Measurements from ENCODE around the gene AGAP1. TPM values are rescaled to one million over a fixed set of nuclear protein-coding genes. Genes with fewer than 3 reads are reported as not detected.

Gene AGAP1
- polyA plus RNA-seq, 1 donor from 2014 or later = 17.4 TPM

- TF ChIP-seq EZH2 (IDR thresholded peaks at IDR 0.05; ENCODE audit: borderline replicate concordance, insufficient read depth, low read length, poor library complexity, severe bottlenecking) = no peak
- no peak for TF ChIP-seq EP300 (conservative IDR thresholded peaks at IDR 0.05; ENCODE audit: poor library complexity, severe bottlenecking)
- TF ChIP-seq RAD21 (conservative IDR thresholded peaks at IDR 0.05) = no peak
- no peak for TF ChIP-seq POLR2AphosphoS5 (IDR thresholded peaks at IDR 0.05)
- no peak for TF ChIP-seq TAF1 (IDR thresholded peaks at IDR 0.05; ENCODE audit: low read depth)
- no peak for TF ChIP-seq MXI1 (conservative IDR thresholded peaks at IDR 0.05; ENCODE audit: poor library complexity, severe bottlenecking)
- TF ChIP-seq, protein P1, sequence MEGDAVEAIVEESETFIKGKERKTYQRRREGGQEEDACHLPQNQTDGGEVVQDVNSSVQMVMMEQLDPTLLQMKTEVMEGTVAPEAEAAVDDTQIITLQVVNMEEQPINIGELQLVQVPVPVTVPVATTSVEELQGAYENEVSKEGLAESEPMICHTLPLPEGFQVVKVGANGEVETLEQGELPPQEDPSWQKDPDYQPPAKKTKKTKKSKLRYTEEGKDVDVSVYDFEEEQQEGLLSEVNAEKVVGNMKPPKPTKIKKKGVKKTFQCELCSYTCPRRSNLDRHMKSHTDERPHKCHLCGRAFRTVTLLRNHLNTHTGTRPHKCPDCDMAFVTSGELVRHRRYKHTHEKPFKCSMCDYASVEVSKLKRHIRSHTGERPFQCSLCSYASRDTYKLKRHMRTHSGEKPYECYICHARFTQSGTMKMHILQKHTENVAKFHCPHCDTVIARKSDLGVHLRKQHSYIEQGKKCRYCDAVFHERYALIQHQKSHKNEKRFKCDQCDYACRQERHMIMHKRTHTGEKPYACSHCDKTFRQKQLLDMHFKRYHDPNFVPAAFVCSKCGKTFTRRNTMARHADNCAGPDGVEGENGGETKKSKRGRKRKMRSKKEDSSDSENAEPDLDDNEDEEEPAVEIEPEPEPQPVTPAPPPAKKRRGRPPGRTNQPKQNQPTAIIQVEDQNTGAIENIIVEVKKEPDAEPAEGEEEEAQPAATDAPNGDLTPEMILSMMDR (IDR thresholded peaks at IDR 0.05; ENCODE audit: poor library complexity, severe bottlenecking) = no peak
- no peak for TF ChIP-seq SMC3 (conservative IDR thresholded peaks at IDR 0.05; ENCODE audit: poor library complexity)
- TF ChIP-seq, protein P2, sequence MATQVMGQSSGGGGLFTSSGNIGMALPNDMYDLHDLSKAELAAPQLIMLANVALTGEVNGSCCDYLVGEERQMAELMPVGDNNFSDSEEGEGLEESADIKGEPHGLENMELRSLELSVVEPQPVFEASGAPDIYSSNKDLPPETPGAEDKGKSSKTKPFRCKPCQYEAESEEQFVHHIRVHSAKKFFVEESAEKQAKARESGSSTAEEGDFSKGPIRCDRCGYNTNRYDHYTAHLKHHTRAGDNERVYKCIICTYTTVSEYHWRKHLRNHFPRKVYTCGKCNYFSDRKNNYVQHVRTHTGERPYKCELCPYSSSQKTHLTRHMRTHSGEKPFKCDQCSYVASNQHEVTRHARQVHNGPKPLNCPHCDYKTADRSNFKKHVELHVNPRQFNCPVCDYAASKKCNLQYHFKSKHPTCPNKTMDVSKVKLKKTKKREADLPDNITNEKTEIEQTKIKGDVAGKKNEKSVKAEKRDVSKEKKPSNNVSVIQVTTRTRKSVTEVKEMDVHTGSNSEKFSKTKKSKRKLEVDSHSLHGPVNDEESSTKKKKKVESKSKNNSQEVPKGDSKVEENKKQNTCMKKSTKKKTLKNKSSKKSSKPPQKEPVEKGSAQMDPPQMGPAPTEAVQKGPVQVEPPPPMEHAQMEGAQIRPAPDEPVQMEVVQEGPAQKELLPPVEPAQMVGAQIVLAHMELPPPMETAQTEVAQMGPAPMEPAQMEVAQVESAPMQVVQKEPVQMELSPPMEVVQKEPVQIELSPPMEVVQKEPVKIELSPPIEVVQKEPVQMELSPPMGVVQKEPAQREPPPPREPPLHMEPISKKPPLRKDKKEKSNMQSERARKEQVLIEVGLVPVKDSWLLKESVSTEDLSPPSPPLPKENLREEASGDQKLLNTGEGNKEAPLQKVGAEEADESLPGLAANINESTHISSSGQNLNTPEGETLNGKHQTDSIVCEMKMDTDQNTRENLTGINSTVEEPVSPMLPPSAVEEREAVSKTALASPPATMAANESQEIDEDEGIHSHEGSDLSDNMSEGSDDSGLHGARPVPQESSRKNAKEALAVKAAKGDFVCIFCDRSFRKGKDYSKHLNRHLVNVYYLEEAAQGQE (IDR thresholded peaks at IDR 0.05; ENCODE audit: borderline replicate concordance) = no peak
Observed at GRCh38 chr2:235922839-235923238, 429.0 kb downstream of the AGAP1 start.

DNA sequence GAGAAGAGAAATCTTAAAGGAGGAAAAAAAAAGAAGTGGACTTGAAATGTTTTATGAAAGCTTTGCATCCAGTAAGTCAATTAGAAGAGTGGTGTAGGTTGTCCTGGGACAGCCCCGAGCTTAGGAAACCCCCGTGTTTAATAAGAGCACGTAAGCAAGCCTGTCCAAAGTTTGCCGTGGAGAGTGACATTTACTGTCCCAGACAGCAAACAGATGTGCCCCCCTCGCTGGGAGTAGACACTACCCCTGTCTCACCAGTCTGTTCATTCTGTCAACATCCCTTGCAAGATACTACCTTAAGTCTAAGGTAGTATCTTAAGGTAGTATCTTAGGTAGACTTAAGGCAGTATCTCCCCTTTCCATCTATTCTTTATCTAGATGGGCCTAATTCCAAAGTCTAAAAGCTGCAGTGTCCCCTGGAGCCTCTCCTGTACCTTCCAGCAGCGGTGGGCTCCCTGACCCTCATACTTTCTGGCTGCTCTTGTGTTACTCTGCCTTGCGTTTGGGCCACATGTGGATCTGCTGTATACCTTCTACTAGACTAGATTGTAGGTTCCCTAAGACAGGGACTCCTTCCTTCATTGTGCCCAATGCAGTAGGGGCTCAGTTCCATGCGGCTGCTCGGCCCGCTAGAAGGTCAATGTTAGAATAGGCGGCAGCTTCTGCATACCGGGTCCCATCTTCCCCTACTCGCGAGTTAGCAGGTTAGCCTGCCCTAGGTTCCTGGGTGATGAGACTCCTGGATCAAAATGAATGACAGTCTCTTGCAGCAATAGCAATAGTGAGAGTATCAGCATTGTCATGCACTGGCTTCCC lies 430.2 kb downstream of the AGAP1 start:
- no peaks in the 10 kb centered on the region for H3F3A ChIP-seq (ENCODE audit: insufficient read depth, low read length, poor library complexity, severe bottlenecking)
- no peaks in the 10 kb centered on the region for H3K9me3 ChIP-seq (ENCODE audit: low read length)
- H3K9me2 ChIP-seq (ENCODE audit: insufficient read depth, low read length) = no peaks in the 10 kb centered on the region
- H3K27ac ChIP-seq (ENCODE audit: low read length) = no peak overlapping the region
- no peak overlapping the region for H3K4me2 ChIP-seq (ENCODE audit: low read length)
- H3K79me2 ChIP-seq (replicated peaks; ENCODE audit: insufficient read depth, low read length) = no peaks in the 10 kb centered on the region
- H3K4me3 ChIP-seq (ENCODE audit: low read length) = no peak overlapping the region
- no peak for TF ChIP-seq SMC3 (conservative IDR thresholded peaks at IDR 0.05; ENCODE audit: poor library complexity)
- no peak for TF ChIP-seq RAD21 (conservative IDR thresholded peaks at IDR 0.05)
- TF ChIP-seq, protein P2 (IDR thresholded peaks at IDR 0.05; ENCODE audit: borderline replicate concordance) = no peak
- no peak for TF ChIP-seq EZH2 (IDR thresholded peaks at IDR 0.05; ENCODE audit: borderline replicate concordance, insufficient read depth, low read length, poor library complexity, severe bottlenecking)
- no peak for TF ChIP-seq POLR2AphosphoS5 (IDR thresholded peaks at IDR 0.05)
- no peak for TF ChIP-seq MXI1 (conservative IDR thresholded peaks at IDR 0.05; ENCODE audit: poor library complexity, severe bottlenecking)
- TF ChIP-seq TAF1 (IDR thresholded peaks at IDR 0.05; ENCODE audit: low read depth) = no peak
- TF ChIP-seq, protein P1 (IDR thresholded peaks at IDR 0.05; ENCODE audit: poor library complexity, severe bottlenecking) = no peak
- no peak for TF ChIP-seq EP300 (conservative IDR thresholded peaks at IDR 0.05; ENCODE audit: poor library complexity, severe bottlenecking)
- H4K20me1 ChIP-seq (ENCODE audit: insufficient read depth) = no peaks in the 10 kb centered on the region
- H2AFZ ChIP-seq (ENCODE audit: low read depth, low read length) = no peak overlapping the region
- no peaks in the 10 kb centered on the region for H3K27me3 ChIP-seq (ENCODE audit: insufficient read depth, low read depth, low read length)
- no peaks in the 10 kb centered on the region for H3K36me3 ChIP-seq (ENCODE audit: insufficient read depth, low read length)
- no peak overlapping the region for H3K9ac ChIP-seq (ENCODE audit: low read length)

More at GRCh38 chr2:235922839-235923238, 429.0 kb downstream of the AGAP1 start:
- Histone ChIP-seq H3K9ac (ENCODE audit: low read length) (no peak overlapping the region), H3K27ac (ENCODE audit: low read length) (peak overlapping the region; percentile 9), H4K20me1 (ENCODE audit: insufficient read depth) (no peaks in the 10 kb centered on the region), H3K79me2 (replicated peaks; ENCODE audit: insufficient read depth, low read length) (no peaks in the 10 kb centered on the region), H3K9me3 (ENCODE audit: low read length) (no peaks in the 10 kb centered on the region), H3K36me3 (ENCODE audit: insufficient read depth, low read length) (no peaks in the 10 kb centered on the region), H3K4me2 (ENCODE audit: low read length) (no peak overlapping the region), H3K4me3 (ENCODE audit: low read length) (no peak overlapping the region), H3K27me3 (ENCODE audit: insufficient read depth, low read depth, low read length) (no peaks in the 10 kb centered on the region), H3F3A (ENCODE audit: insufficient read depth, low read length, poor library complexity, severe bottlenecking) (peaks cover 4% of the 10 kb centered on the region), H2AFZ (ENCODE audit: low read depth, low read length) (no peak overlapping the region), H3K9me2 (ENCODE audit: insufficient read depth, low read length) (no peaks in the 10 kb centered on the region)

All from neural cell (in vitro differentiated cells).